GM12891 (cell line): ENCODE data around the gene ACAA2.

Experiments
- POLR2A ChIP-seq: IDR thresholded peaks from 2 replicates; pipeline ENCODE4 v1.6.1; 2011; ENCODE audit warnings: low read depth, low read length, control low read depth
- POLR2AphosphoS5 ChIP-seq: IDR thresholded peaks from 2 replicates; pipeline ENCODE4 v1.6.1; 2011; ENCODE audit warnings: low read depth, low read length, control low read depth
- TAF1 ChIP-seq: IDR thresholded peaks from 2 replicates; pipeline ENCODE4 v1.6.1; 2011; ENCODE audit warnings: low read depth, low read length, control low read depth

DNA sequence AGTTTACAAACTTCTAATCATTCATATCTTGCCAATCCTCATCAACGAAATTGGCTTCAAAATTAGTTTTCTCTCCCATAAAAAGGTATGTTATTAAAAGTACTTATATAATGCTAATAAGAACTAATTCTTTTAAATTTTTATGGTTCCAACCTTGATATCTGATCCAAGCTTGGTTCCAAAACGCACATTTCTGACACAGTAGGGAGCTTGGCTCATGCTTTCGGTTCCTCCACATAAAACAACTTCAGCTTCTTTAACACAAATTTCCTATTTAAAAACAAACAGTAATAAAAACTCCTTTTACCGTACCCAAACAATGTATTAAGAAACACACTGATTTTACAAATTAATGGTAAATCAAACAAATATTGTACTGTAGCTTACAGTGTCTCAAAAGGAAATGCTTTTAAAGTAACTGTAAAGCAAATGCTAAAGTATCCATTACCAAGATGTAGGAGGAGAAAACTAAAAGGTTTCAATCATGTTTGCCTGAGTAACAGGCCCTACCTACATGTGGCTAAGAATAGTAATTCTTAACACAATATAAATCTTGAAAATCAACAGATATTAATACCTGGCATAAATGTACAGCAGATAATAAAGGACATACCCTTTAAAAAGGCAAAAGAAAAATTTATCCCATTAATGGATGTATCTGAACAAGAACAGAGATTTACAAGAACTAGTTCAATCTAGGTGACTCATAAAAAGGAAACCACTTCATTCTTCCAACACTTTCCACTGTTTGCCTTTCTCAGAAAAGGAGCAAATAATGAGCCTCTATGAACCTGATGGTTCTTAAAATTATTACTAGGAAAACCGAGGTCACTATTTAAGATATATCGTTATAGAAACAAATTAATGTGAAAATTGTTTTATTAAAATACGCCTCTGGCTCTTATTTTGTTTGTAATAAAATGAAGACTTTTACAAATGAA, 17.5 kb downstream of the ACAA2 start:
- no peak for TF ChIP-seq POLR2A
- no peak for TF ChIP-seq POLR2AphosphoS5
- TF ChIP-seq TAF1 = no peak
